GM12873 (cell line): ENCODE measurements around the gene POLG2.

Source experiments
- CTCF ChIP-seq: IDR thresholded peaks from 2 replicates; pipeline ENCODE4 v1.5.1; 2012; ENCODE audit warnings: low read depth, mild to moderate bottlenecking, moderate library complexity, low read length, control low read depth; ENCODE audit not compliant: insufficient read depth; ENCODE audit errors: missing control alignments

The POLG2 gene

GRCh38 chr17:64477849-64478248 lies 19.0 kb downstream of the POLG2 start:
- no peak for TF ChIP-seq CTCF

- TF ChIP-seq CTCF = no peak
Measured at GRCh38 chr17:64472564-64472963, 24.3 kb downstream of the POLG2 start.

GRCh38 chr17:64471440-64471839 lies 25.4 kb downstream of the POLG2 start:
- no peak for TF ChIP-seq CTCF

GRCh38 chr17:64470625-64471024 lies 26.2 kb downstream of the POLG2 start:
- no peak for TF ChIP-seq CTCF

- TF ChIP-seq CTCF = no peak
Measured at GRCh38 chr17:64466019-64466735, 30.7 kb downstream of the POLG2 start.

GRCh38 chr17:64461788-64462187 lies 35.1 kb downstream of the POLG2 start:
- TF ChIP-seq CTCF = no peak

GRCh38 chr17:64460955-64461354 lies 35.9 kb downstream of the POLG2 start:
- no peak for TF ChIP-seq CTCF
